ENCODE results near the gene NUCKS1. TPM values are rescaled to one million over a fixed set of nuclear protein-coding genes. Genes with fewer than 3 reads are reported as not detected.
A peak's percentile ranks its signal among the peaks of the same experiment; 100 is the strongest.

NUCKS1 gene
- total and polyA plus RNA-seq, 2 of the 8 experiments (the other 6 are each of a cell fraction or from before 2014, with no cell fraction given): 126 to 461 TPM

DNA sequence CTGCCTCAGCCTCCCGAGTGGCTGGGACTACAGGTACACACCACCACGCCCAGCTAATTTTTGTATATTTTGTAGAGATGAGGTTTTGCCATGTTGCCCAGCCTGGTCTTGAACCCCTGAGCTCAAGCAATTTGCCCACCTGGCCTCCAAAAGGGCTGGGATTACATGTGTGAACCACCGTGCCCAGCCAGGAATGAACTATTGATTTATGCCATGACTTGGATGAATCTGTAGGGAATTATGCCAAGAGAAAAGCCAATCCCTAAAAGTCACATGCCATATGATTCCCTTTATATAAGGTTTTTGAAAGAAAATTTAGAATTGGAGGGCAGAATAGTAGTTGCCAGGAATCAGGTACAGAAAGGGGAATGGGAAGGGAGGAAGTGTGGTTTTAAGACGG lies 50.6 kb downstream of the NUCKS1 start:
- no peak overlapping the region for H3K4ac ChIP-seq (replicated peaks; ENCODE audit: insufficient read length, low read depth, low read length)
- no peak overlapping the region for H3K18ac ChIP-seq (ENCODE audit: extremely low read depth, low read length)
- no peak overlapping the region for H4K5ac ChIP-seq (ENCODE audit: insufficient read length, low read depth, low read length)
- no peak overlapping the region for H2BK20ac ChIP-seq (ENCODE audit: low read length)
- no peaks in the 10 kb centered on the region for H4K20me1 ChIP-seq (replicated peaks in 1 of 2; ENCODE audit: control insufficient read depth in 1 of 2, insufficient read depth in 2 of 2, low read length in 2 of 2)
- ChIA-PET POLR2A (ENCODE audit: partially characterized antibody) (interaction anchor here (0.7 to 17.3 kb wide), 2 partner anchors 9 to 35 kb away, joined by 5 to 241 read pairs; no protein-coding TSS in a partner anchor), CTCF (ENCODE audit: partially characterized antibody) (interaction anchor here (0.7 to 14.1 kb wide), 5 partner anchors 9 to 106 kb away, joined by 3 to 152 read pairs (median 4); no protein-coding TSS in a partner anchor)
- no peaks in the 10 kb centered on the region for H3K9me3 ChIP-seq (ENCODE audit: insufficient read depth in 2 of 2, low read depth in 1 of 2, low read length in 1 of 2)
- FAIRE-seq (no peak), DNase-seq (ENCODE audit: low read depth in 1 of 2, low spot score in 2 of 2) (no peak)
- no peak overlapping the region for H3K27ac ChIP-seq (ENCODE audit: low read depth, low read length)
- H3K4me3 ChIP-seq (ENCODE audit: extremely low read depth in 1 of 4, insufficient read depth in 2 of 4, low read depth in 3 of 4, low read length in 4 of 4): no peak overlapping the region
- no peak overlapping the region for H4K8ac ChIP-seq (ENCODE audit: extremely low read depth, insufficient read depth, low read length)
- no peaks in the 10 kb centered on the region for H3K23me2 ChIP-seq (ENCODE audit: low read depth, low read length)
- H3K79me1 ChIP-seq (ENCODE audit: low read depth, low read length): no peaks in the 10 kb centered on the region
- H3K9ac ChIP-seq (replicated peaks in 1 of 4; ENCODE audit: extremely low read depth in 1 of 4, low read depth in 3 of 4, low read length in 3 of 4): no peak overlapping the region
- H2AFZ ChIP-seq (ENCODE audit: low read length): no peak overlapping the region
- H3K79me2 ChIP-seq (ENCODE audit: control insufficient read depth in 1 of 2, insufficient read depth in 2 of 2, low read length in 2 of 2): no peaks in the 10 kb centered on the region
- 0 out of 8 replicates have a peak, but pooled peaks cover 0 to 2% (median 0%) of the 10 kb centered on the region in 4 experiments for H3K36me3 ChIP-seq (ENCODE audit: control insufficient read depth in 2 of 4, insufficient read depth in 4 of 4, low read length in 3 of 4)
- peaks cover 0 to 7% (median 5%) of the 10 kb centered on the region in 4 experiments; a peak in 4 of 7 replicates for H3K4me1 ChIP-seq (replicated peaks in 1 of 4; ENCODE audit: control insufficient read depth in 3 of 4, insufficient read depth in 4 of 4, low read length in 3 of 4)
- 89% methylated on average over 4 of the region's 4 CpGs; no CpG with 5 or more reads in 1 of the 2 experiments for WGBS, 2 experiments (ENCODE audit: extremely low coverage in 1 of 2, insufficient coverage in 1 of 2, insufficient read length in 1 of 2, insufficient replicate concordance in 2 of 2, low coverage in 1 of 2, low lambda C conversion rate in 2 of 2, missing lambda C conversion rate in 1 of 2)
- H3K14ac ChIP-seq (ENCODE audit: insufficient read length): no peak overlapping the region
- no peak overlapping the region for H4K91ac ChIP-seq (replicated peaks; ENCODE audit: insufficient read length, low read length)
- no peak overlapping the region for H2BK15ac ChIP-seq (ENCODE audit: low read length)
- no peak overlapping the region for H2BK12ac ChIP-seq (ENCODE audit: low read depth, low read length)
- no peak for TF ChIP-seq NRF1 (IDR thresholded peaks at IDR 0.05; ENCODE audit: low read depth, low read length)
- TF ChIP-seq SUZ12 (IDR thresholded peaks at IDR 0.05; ENCODE audit: low read length): no peak
- no peak for TF ChIP-seq CBX5 (IDR thresholded peaks at IDR 0.05; ENCODE audit: low read depth, low read length)
- TF ChIP-seq SP2 (IDR thresholded peaks at IDR 0.05; ENCODE audit: low read length): no peak
- no peak for TF ChIP-seq SP1 (IDR thresholded peaks at IDR 0.05; ENCODE audit: low read depth, low read length)
- no peak for TF ChIP-seq EZH2 (IDR thresholded peaks at IDR 0.05; ENCODE audit: low read depth, low read length, severe bottlenecking)
- TF ChIP-seq SP4 (IDR thresholded peaks at IDR 0.05; ENCODE audit: low read length): no peak
- TF ChIP-seq SIN3A (conservative IDR thresholded peaks at IDR 0.05 in 1 of 2, IDR thresholded peaks at IDR 0.05 in 1 of 2; ENCODE audit: low read depth in 1 of 2, low read length in 2 of 2): no peak
- TF ChIP-seq TEAD4 (IDR thresholded peaks at IDR 0.05; ENCODE audit: low read depth, low read length): no peak
- TF ChIP-seq CTBP2 (IDR thresholded peaks at IDR 0.05; ENCODE audit: borderline replicate concordance, insufficient read depth, insufficient read length, low read length): no peak
- TF ChIP-seq SIRT6 (IDR thresholded peaks at IDR 0.05; ENCODE audit: low read length): no peak
- H3K23ac ChIP-seq (ENCODE audit: insufficient read length): no peak overlapping the region
- no peak overlapping the region for H2BK120ac ChIP-seq (replicated peaks; ENCODE audit: low read depth, low read length)
- no peak overlapping the region for H2AK5ac ChIP-seq (ENCODE audit: low read depth, low read length)
- H2BK5ac ChIP-seq (ENCODE audit: low read depth, low read length): no peak overlapping the region
- H3K56ac ChIP-seq (replicated peaks; ENCODE audit: insufficient read length, low read depth, low read length): peak overlapping the region; percentile 54
- no peaks in the 10 kb centered on the region for H3K27me3 ChIP-seq (replicated peaks in 1 of 4; ENCODE audit: control insufficient read depth in 3 of 4, extremely low read depth in 1 of 4, insufficient read depth in 3 of 4, low read length in 3 of 4)
- no peak overlapping the region for H3K4me2 ChIP-seq (ENCODE audit: insufficient read depth in 1 of 2, low read depth in 2 of 2, low read length in 2 of 2)

All from H1 (cell line).